Thyroid gland (tissue), 4 donors: Measurements from ENCODE around the gene CARNS1. TPM values are rescaled to one million over a fixed set of nuclear protein-coding genes. Genes with fewer than 3 reads are reported as not detected.

Experiments
- DNase-seq, 2 donors: peaks; one replicate each; pipeline ENCODE4 v3.0.0-alpha.2; 2019
- H3K27ac ChIP-seq, 3 donors: fragments of 200-600 bp; sonication (generic); 1 replicate in 2 of 3; 2 replicates in 1 of 3; pipeline ENCODE4 v1.5.1; 2016 to 2019; ENCODE audit warnings: mild to moderate bottlenecking in 1 of 3, moderate library complexity in 1 of 3
- H3K27me3 ChIP-seq: fragments of 200-600 bp; sonication (generic); one replicate; pipeline ENCODE4 v1.5.1; 2019
- H3K36me3 ChIP-seq, 2 donors: fragments of 200-600 bp; sonication (generic); one replicate each; pipeline ENCODE4 v1.5.1; 2016 to 2019
- H3K4me1 ChIP-seq, 2 donors: fragments of 200-600 bp; sonication (generic); one replicate each; pipeline ENCODE4 v1.5.1; 2017 to 2019
- H3K4me3 ChIP-seq, 3 donors: fragments of 200-600 bp; sonication (generic); replicated peaks in 1 of 3; 1 replicate in 2 of 3; 2 replicates in 1 of 3; pipeline ENCODE4 v1.5.1; 2016; ENCODE audit warnings: mild to moderate bottlenecking in 1 of 3
- H3K9me3 ChIP-seq: fragments of 200-600 bp; sonication (generic); one replicate; pipeline ENCODE4 v1.5.1; 2017
- CTCF ChIP-seq, 6 experiments: fragments of 200-600 bp in 3 of 6; fragments of 450-650 bp in 3 of 6; sonication (generic) in 3 of 6; IDR thresholded peaks; one replicate each; pipeline ENCODE4 v1.5.1; 2016 to 2019; ENCODE audit warnings: antibody characterized with exemption in 6 of 6, mild to moderate bottlenecking in 2 of 6, inconsistent platforms in 1 of 6, moderate library complexity in 1 of 6
- POLR2A ChIP-seq, 2 donors: fragments of 450-650 bp; IDR thresholded peaks; one replicate each; pipeline ENCODE4 v1.6.1; 2017; ENCODE audit warnings: antibody characterized with exemption in 2 of 2, mild to moderate bottlenecking in 2 of 2, moderate library complexity in 1 of 2
- WGBS, 2 donors: methylation state at CpG; one replicate each; pipeline ENCODE4 v1.1.5; 2017; 5-methylcytosine and 5-hydroxymethylcytosine counted together
- intact Hi-C: fragments of 100-400 bp; cut with DNase I; formaldehyde crosslinking; loops from one replicate; pipeline ENCODE4 v1.15.1; 2023
- total RNA-seq, 4 donors: library from RNA; depleted of rRNA; stranded (reverse); fragments of >200 nt; gene quantifications; one replicate each; pipeline ENCODE4 v1.2.3, GENCODE V29; 2016

CARNS1 gene
- total RNA-seq, 4 donors from 2014 or later = 3.8 to 9.8 (median 5.9) TPM

DNA sequence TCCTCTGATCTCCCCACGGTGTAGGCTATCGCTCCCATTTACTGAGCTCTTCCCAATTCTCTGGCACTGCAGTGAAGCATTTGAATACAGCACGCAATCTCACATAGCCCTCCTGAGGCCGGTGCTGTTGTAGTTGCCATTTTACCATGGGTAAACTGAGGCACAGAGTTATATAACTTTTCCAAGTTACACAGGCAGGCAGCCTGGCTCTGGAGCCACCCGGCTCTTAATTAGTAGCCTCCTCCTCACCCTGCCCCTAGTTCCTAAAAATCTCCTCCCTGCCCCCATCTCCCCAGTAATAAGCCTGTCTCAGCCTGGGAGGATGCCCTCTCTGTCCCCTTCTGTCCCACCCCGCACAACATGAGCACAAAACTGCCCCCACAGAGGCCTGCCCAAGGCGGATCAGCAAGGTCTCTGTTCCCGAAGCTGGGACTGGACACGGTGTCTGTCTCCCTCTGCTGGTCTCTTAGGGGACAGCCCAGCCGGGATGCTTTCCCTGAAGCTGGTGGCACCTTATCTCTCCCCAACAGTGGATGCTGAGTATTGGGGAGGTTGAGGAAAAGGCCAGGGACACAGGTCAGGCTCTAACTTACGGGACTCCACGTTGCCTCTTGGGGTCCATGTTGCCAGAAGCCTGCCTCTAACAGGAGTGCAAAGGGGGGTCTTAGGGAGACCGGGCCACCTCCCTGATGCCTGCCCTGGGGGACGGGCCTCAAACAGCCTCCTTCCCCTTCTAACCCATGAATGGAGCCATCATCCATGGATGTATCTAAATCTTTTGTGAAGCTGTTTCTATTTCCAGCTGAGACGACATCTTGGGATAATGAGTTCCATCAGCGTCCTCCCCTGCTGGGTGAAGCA, 33.0 kb upstream of the CARNS1 start:
- peak; percentile 78 to 83 for DNase-seq
- H3K9me3 ChIP-seq = no peaks in the 10 kb centered on the region
- 52 to 54% methylated on average over 14 of the region's 16 CpGs for WGBS, 2 donors
- no peak overlapping the region for H3K27ac ChIP-seq
- TF ChIP-seq POLR2A (IDR thresholded peaks at IDR 0.05) (no peak), CTCF (IDR thresholded peaks at IDR 0.05) (peak; percentile 95 to 98 (median 97))
- intact Hi-C loops = loop anchor here (2.0 to 5.0 kb wide), 2 partner anchors 26 to 35 kb away; no protein-coding TSS in a partner anchor
- no peaks in the 10 kb centered on the region for H3K36me3 ChIP-seq
- peaks cover 18 to 51% of the 10 kb centered on the region in 2 donors for H3K4me1 ChIP-seq
- H3K4me3 ChIP-seq = no peak overlapping the region
- H3K27me3 ChIP-seq = no peaks in the 10 kb centered on the region

DNA sequence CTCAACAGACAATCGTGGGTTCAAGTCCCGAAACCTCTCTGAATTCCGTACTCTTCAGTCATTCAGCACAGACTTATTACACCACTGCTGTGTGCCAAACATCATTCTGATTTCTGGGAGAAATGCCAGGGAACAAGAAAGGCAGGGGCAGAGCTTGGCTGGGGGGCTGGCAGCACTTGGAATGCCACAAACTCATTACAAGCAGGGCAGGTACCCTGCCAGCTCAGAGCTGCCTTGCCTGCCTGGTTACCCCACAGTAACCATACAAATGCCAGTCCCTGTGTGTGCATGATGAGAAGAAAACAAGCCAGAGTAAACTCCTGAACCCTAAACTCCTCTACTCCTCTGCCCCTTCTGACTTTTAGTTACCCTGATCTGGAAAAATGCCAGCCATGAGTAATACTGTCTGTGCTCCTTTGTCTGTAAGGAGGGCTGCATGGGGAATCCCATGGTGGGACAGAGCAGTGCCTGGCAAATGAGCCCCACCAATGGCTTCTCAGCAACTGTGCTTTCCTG, 30.6 kb upstream of the CARNS1 start:
- no peaks in the 10 kb centered on the region for H3K27me3 ChIP-seq
- WGBS, 2 donors = 42 to 45% methylated on average over 3 of the region's 3 CpGs
- TF ChIP-seq POLR2A (IDR thresholded peaks at IDR 0.05) (no peak), CTCF (IDR thresholded peaks at IDR 0.05) (no peak)
- H3K4me1 ChIP-seq = peaks cover 6 to 27% of the 10 kb centered on the region in 2 donors
- DNase-seq = peak; percentile 94
- H3K36me3 ChIP-seq = no peaks in the 10 kb centered on the region
- H3K9me3 ChIP-seq = no peaks in the 10 kb centered on the region
- no peak overlapping the region for H3K4me3 ChIP-seq
- peak overlapping the region in 2 of 3 donors; percentile 9 to 12 for H3K27ac ChIP-seq
- intact Hi-C loops = loop anchor here (5.0 kb wide), 1 partner anchor 38 kb away; no protein-coding TSS in a partner anchor

DNA sequence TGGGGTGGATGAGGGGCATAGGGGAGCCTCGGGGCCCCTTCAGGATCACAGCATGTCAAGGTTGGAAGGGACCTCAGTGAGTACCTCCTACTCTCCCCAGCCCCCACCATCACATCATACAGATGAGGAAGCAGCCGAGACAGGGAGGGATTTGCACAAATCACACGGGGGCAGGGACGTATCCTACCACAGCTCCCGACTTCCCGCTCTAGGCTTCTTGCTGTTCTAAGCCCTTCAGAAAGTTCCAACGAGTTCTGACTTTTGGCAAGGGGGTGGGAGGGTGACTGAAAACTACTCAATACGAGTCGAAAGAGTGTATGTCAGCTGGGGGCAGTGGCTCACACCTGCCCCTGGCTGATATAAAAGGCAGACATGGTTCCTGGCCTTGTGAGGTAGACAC, 28.4 kb upstream of the CARNS1 start:
- TF ChIP-seq POLR2A (IDR thresholded peaks at IDR 0.05) = no peak
- no peak for TF ChIP-seq CTCF (IDR thresholded peaks at IDR 0.05)
- DNase-seq = no peak
- no peak overlapping the region for H3K4me3 ChIP-seq
- H3K27me3 ChIP-seq = no peaks in the 10 kb centered on the region
- H3K9me3 ChIP-seq = no peaks in the 10 kb centered on the region
- H3K27ac ChIP-seq = no peak overlapping the region
- intact Hi-C loops = no loop called here
- peaks cover 6 to 28% of the 10 kb centered on the region in 2 donors for H3K4me1 ChIP-seq
- H3K36me3 ChIP-seq = no peaks in the 10 kb centered on the region
- WGBS, 2 donors = 40% methylated on average over 9 of the region's 9 CpGs

DNA sequence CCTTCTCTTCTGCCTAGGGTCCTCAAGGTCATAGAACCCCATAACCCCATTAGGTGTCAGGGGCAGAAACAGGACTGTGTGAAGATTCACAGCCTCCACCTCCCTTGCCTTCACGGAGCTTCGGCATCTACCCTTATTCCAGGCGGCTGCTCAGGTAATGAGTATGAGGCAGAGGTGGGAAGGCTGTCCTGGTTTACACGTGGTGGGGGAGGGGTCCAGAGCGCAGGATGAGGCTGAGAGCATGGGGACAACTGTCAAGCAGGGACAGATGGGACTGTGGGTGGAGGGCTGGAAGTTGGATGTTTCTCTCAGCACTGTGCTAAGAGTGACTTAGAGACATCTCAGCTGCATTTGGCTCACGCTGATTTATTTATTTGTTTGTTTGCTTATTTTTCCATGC, 28.0 kb upstream of the CARNS1 start:
- Histone ChIP-seq H3K27ac (no peak overlapping the region), H3K4me1 (peaks cover 8 to 27% of the 10 kb centered on the region in 2 donors), H3K4me3 (no peak overlapping the region), H3K36me3 (no peaks in the 10 kb centered on the region), H3K9me3 (no peaks in the 10 kb centered on the region), H3K27me3 (no peaks in the 10 kb centered on the region)
- TF ChIP-seq CTCF (IDR thresholded peaks at IDR 0.05) = no peak
- no peak for TF ChIP-seq POLR2A (IDR thresholded peaks at IDR 0.05)
- WGBS, 2 donors = 65 to 66% methylated on average over 6 of the region's 6 CpGs
- DNase-seq = no peak
- intact Hi-C loops = no loop called here

DNA sequence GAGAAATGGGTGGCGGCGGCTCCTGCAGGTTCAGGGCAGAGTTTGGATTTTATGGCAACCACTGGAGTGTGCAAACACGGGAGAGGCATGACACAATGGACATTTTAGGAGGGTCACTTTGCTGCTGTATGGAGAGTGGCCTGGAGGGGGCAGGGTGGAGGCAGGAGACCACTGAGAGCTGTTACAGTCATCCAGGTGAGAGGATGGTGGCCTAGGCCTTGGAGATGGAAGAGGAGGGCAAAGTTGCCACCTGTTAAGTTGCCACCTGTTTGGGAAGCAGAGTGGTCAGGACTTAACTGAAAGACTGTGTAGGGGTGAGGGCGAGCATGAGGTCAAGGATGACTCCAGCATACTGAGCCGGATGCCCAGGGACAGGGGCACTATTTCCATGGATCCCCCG, 26.0 kb upstream of the CARNS1 start:
- peaks cover 11 to 31% of the 10 kb centered on the region in 2 donors for H3K4me1 ChIP-seq
- H3K4me3 ChIP-seq = no peak overlapping the region
- H3K27ac ChIP-seq = no peak overlapping the region
- H3K27me3 ChIP-seq = no peaks in the 10 kb centered on the region
- 64 to 71% methylated on average over 6 of the region's 6 CpGs for WGBS, 2 donors
- TF ChIP-seq CTCF (IDR thresholded peaks at IDR 0.05) (peak in 4 of 6 experiments; percentile 21 to 43 (median 36)), POLR2A (IDR thresholded peaks at IDR 0.05) (no peak)
- intact Hi-C loops = no loop called here
- peak; percentile 49 to 53 for DNase-seq
- H3K36me3 ChIP-seq = no peaks in the 10 kb centered on the region
- H3K9me3 ChIP-seq = no peaks in the 10 kb centered on the region
